HG03354 (cell line): ENCODE measurements around the gene MDN1.
A peak's percentile ranks its signal among the peaks of the same experiment; 100 is the strongest.
"Not testable (repeated sequence)": the region's sequence is repeated elsewhere in the genome, so short reads cannot be mapped to it uniquely, and the experiment has no call there.

Experiments
- ATAC-seq: cut with Tn5 transposase; IDR thresholded peaks from one replicate; pipeline ENCODE4 v1.9.1; 2021; ENCODE audit warnings: mild to moderate bottlenecking; ENCODE audit not compliant: unreplicated experiment, poor library complexity, severe bottlenecking

Gene MDN1

GRCh38 chr6:89776583-89777233, 42.9 kb downstream of the MDN1 start:
- ATAC-seq: no peak

- ATAC-seq: no peak
Measured at GRCh38 chr6:89775150-89775549, 44.4 kb downstream of the MDN1 start.

- no peak for ATAC-seq
Measured at GRCh38 chr6:89769572-89769971, 50.0 kb downstream of the MDN1 start.

GRCh38 chr6:89768324-89768723, 51.3 kb downstream of the MDN1 start:
- no peak for ATAC-seq

GRCh38 chr6:89763550-89763949, 56.0 kb downstream of the MDN1 start:
- no peak for ATAC-seq

GRCh38 chr6:89758830-89759229, 60.8 kb downstream of the MDN1 start:
- no peak for ATAC-seq

- no peak for ATAC-seq
Measured at GRCh38 chr6:89750338-89750737, 69.3 kb downstream of the MDN1 start.

GRCh38 chr6:89749918-89750317, 69.7 kb downstream of the MDN1 start:
- ATAC-seq: no peak

GRCh38 chr6:89745716-89746115, 73.9 kb downstream of the MDN1 start:
- no peak for ATAC-seq

- no peak for ATAC-seq
Measured at GRCh38 chr6:89745096-89745495, 74.5 kb downstream of the MDN1 start.

GRCh38 chr6:89736893-89737292, 82.7 kb downstream of the MDN1 start:
- ATAC-seq: no peak

- no peak for ATAC-seq
Measured at GRCh38 chr6:89734526-89734925, 85.1 kb downstream of the MDN1 start.

- ATAC-seq: no peak
Measured at GRCh38 chr6:89731924-89732567, 87.5 kb downstream of the MDN1 start.

GRCh38 chr6:89731262-89731661, 88.3 kb downstream of the MDN1 start:
- ATAC-seq: not testable (repeated sequence)

GRCh38 chr6:89729818-89730217, 89.8 kb downstream of the MDN1 start:
- ATAC-seq: peak; percentile 91

GRCh38 chr6:89727501-89727900, 92.1 kb downstream of the MDN1 start:
- ATAC-seq: no peak

- ATAC-seq: no peak
Measured at GRCh38 chr6:89724981-89725380, 94.6 kb downstream of the MDN1 start.

- no peak for ATAC-seq
Measured at GRCh38 chr6:89723046-89723445, 96.5 kb downstream of the MDN1 start.

GRCh38 chr6:89716532-89716931, 103.1 kb downstream of the MDN1 start:
- ATAC-seq: no peak

GRCh38 chr6:89711801-89712200, 107.8 kb downstream of the MDN1 start:
- ATAC-seq: no peak

GRCh38 chr6:89708316-89708715, 111.3 kb downstream of the MDN1 start:
- no peak for ATAC-seq

GRCh38 chr6:89707766-89708165, 111.8 kb downstream of the MDN1 start:
- no peak for ATAC-seq
